HG03575 (cell line): Measurements from ENCODE around the gene RIMBP2.
"Not testable (repeated sequence)": the region's sequence is repeated elsewhere in the genome, so short reads cannot be mapped to it uniquely, and the experiment has no call there.

Experiments used
- ATAC-seq: cut with Tn5 transposase; IDR thresholded peaks from one replicate; pipeline ENCODE4 v1.9.1; 2021; ENCODE audit not compliant: unreplicated experiment, insufficient number of reproducible peaks, low FRiP score; ENCODE audit errors: extremely low read depth

The RIMBP2 gene

DNA sequence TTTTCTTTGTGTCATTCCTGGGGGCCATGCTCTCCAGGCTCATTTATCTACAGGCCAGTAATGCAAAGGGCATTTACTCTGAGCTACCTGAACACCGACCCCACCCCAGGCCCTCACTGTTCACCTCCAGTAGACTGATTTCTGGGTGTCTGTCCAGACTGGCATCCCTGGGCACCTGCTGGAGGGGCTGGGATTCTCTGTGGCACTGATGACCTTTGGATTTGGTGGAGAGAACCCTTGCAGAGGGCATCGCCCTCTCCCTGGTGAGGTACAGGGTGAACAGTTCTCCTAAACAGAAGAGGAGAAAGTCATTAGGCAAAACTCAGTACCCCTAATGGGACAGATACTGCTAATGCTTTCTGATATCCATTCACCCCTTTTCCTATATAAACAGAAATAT lies 27.1 kb upstream of the RIMBP2 start:
- no peak for ATAC-seq

GRCh38 chr12:130742716-130743115 lies 26.6 kb upstream of the RIMBP2 start:
- ATAC-seq, result no peak

DNA sequence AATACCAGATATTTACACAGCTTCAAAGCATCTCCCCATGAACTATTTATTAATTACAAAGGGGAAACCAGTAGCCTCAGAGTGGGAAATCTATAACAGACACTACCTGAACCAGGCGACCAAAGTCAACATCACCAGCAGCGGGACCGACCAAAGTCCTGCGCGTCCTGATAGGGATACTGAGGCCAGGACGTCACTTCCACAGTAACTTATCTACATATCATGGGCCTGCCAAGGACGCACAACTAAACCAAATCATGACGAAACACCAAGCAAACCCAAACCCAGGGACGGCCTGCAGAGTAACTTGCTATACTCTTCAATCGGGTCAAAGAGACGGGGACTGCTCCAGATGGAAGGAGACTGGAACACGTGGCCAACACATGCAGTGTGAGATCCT lies 26.0 kb upstream of the RIMBP2 start:
- no peak for ATAC-seq

- ATAC-seq, result no peak
Measured at GRCh38 chr12:130739571-130739970, 23.5 kb upstream of the RIMBP2 start.

DNA sequence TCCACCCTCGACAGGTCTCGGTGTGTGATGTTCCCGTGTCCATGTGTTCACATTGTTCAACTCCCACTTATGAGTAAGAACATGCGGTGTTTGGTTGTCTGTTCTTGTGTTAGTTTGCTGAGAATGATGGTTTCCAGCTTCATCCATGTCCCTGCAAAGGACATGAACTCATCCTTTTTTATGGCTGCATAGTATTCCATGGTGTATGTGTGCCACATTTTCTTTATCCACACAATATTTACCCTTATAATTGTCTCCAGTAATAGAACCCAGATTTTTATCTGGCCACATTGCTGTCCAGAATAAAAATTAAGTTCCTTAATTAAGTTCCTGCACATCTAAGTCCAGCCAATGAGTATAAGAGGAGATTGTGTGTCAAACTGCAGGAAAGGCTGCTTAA lies 22.3 kb upstream of the RIMBP2 start:
- ATAC-seq, result not testable (repeated sequence)

- no peak for ATAC-seq
Measured at GRCh38 chr12:130737731-130738130, 21.6 kb upstream of the RIMBP2 start.

- ATAC-seq, result no peak
Measured at GRCh38 chr12:130729344-130729743, 13.2 kb upstream of the RIMBP2 start.

- ATAC-seq, result no peak
Measured at GRCh38 chr12:130728158-130729058, 12.3 kb upstream of the RIMBP2 start.

DNA sequence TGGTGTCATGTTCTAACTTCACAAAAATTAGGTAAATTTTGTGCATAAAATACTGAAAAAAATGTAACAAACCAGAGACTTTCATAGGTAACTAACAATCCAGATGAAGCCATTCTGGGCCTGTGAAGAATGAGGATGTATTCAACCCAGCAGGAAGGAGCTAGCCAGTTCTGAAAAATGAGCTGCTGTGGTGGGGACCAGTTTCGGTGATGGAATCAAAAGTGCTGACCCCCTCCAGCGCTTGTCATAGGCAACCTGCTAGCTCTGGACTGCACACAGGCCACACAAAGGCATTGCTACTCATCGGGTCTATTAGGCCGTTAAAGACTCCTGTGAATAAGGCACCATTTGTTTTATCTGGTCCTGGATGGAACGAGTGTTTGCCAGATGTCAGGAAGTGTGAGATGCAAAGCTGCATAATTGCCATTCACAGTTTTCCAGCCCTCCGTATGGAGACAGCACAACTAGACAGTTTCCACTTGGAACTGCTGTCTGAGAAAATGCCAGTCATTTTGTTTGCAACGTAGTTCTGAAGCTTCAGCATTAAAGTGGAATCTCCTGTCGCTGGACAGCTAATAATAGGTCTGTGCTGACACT lies 3.3 kb upstream of the RIMBP2 start:
- no peak for ATAC-seq

- ATAC-seq, result no peak
Measured at GRCh38 chr12:130717752-130718151, 1.7 kb upstream of the RIMBP2 start.

DNA sequence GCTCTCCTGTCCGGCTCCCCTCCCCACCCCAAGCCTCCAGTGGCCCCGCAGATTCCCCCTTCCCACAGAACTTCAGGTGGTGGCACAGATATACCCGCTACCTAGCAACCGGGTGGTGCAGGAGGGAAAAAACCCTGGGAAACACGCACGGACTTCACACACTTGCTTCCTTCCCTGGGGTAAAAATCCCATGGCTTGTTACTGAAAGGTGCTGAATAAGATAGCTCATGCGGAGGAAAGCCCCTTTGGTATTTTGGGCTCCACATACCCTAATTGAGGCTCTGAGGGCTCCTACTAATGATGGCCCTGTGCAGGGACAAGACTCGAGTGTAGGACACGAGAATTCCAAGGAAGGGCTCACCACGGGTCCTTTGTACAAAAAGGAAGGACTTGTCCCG lies 869 bp upstream of the RIMBP2 start:
- no peak for ATAC-seq

DNA sequence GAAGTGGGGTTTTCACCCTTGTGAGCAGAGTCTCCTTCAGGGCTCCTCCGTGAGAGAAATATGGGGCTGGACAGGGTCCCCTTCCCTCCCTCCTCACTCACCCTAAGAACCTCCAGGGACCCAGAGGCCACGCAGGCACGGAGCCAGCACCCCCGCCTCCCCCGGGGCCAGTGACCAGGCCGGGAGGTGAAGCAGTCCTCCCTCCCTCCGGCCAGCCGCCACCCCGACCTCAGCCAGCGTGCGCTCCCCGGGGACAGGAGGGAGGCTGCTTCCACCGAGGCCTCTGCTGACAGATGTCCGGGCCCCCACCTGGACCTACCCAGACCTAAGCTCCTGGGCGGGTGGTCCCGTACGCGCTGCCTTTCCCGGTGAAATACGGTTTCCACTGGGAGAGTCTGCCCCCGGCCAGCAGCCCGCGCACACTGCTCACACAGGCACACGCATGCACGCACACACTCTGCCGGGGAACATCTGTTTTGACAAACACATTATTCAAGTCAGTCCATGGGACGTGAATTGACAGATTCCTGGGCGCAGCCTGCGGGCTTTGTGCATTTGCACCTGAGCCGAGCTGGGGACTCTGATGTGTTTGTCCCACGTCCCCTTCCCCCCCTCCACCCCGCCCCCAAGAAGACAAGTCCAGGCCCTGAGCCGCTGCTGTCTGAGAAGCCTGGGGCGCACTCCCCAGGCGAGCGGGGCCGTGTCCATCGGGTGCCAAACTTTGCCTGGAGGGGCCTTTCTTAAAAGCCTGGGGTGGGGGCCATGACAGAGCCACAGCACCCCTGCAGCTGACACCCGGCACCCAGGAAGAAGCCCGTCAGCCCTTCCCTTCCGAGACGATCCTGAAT lies 725 bp downstream of the RIMBP2 start:
- no peak for ATAC-seq

GRCh38 chr12:130714591-130715149 lies 1.4 kb downstream of the RIMBP2 start:
- no peak for ATAC-seq

- ATAC-seq, result no peak
Measured at GRCh38 chr12:130714091-130714590, 2.0 kb downstream of the RIMBP2 start.

DNA sequence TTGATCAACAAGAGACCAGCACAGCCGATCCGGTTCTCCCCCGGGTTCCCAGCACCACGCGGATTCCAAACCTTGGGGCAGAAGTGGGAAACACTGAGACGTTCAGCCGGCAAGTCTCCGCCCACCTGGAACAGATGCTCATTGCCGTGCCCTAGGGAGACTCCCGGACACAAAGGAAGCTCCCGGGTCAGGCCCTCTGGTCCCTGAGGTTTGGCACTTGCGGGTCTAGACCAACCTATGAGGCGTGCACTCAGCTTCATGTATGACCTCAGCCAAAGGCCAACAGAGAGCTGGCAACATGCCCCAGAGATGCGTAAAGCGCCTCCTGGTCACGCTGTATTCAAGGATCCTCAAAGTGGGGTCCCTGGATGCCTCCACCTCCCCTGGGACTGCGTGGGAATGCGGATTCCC lies 2.5 kb downstream of the RIMBP2 start:
- no peak for ATAC-seq

- no peak for ATAC-seq
Measured at GRCh38 chr12:130712346-130713065, 3.6 kb downstream of the RIMBP2 start.

- no peak for ATAC-seq
Measured at GRCh38 chr12:130711756-130712155, 4.3 kb downstream of the RIMBP2 start.

DNA sequence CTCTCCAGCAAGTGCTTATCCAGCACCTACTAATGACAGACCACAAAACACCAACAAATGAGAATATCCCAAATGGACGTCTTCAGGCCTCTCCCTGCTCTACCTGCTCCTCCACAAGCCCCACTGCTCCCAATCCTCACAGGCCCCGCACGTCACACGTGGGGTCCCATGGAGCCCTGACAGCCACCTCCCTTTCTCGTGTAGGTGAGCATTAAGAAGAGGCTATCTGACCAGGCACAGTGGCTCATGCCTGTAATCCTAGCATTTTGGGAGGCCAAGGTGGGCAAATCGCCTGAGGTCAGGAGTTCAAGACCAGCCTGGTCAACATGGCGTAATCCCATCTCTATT lies 5.4 kb downstream of the RIMBP2 start:
- ATAC-seq, result no peak
